ENCODE data around the gene OR51B2.
"Not testable (repeated sequence)": the region's sequence is repeated elsewhere in the genome, so short reads cannot be mapped to it uniquely, and the experiment has no call there.

The OR51B2 gene, protein sequence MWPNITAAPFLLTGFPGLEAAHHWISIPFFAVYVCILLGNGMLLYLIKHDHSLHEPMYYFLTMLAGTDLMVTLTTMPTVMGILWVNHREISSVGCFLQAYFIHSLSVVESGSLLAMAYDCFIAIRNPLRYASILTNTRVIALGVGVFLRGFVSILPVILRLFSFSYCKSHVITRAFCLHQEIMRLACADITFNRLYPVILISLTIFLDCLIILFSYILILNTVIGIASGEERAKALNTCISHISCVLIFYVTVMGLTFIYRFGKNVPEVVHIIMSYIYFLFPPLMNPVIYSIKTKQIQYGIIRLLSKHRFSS

GRCh38 chr11:5324197-5324596, at the start of gene OR51B2:
Gene OR51B2, minus strand, starts transcription at chr11:5324297. Its CDS starts 0 bp downstream, at chr11:5324297.
- TF ChIP-seq, protein P1, sequence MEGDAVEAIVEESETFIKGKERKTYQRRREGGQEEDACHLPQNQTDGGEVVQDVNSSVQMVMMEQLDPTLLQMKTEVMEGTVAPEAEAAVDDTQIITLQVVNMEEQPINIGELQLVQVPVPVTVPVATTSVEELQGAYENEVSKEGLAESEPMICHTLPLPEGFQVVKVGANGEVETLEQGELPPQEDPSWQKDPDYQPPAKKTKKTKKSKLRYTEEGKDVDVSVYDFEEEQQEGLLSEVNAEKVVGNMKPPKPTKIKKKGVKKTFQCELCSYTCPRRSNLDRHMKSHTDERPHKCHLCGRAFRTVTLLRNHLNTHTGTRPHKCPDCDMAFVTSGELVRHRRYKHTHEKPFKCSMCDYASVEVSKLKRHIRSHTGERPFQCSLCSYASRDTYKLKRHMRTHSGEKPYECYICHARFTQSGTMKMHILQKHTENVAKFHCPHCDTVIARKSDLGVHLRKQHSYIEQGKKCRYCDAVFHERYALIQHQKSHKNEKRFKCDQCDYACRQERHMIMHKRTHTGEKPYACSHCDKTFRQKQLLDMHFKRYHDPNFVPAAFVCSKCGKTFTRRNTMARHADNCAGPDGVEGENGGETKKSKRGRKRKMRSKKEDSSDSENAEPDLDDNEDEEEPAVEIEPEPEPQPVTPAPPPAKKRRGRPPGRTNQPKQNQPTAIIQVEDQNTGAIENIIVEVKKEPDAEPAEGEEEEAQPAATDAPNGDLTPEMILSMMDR (conservative IDR thresholded peaks at IDR 0.05) = no peak
- H3K27ac ChIP-seq = no peak within 1 kb of the TSS

GRCh38 chr11:5369789-5370188, 45.7 kb upstream of the OR51B2 start:
- no peak overlapping the region for H3K27ac ChIP-seq
- TF ChIP-seq, protein P1 (conservative IDR thresholded peaks at IDR 0.05) = no peak

- H3K27ac ChIP-seq = no peak overlapping the region
- TF ChIP-seq, protein P1 (conservative IDR thresholded peaks at IDR 0.05) = no peak
Observed at GRCh38 chr11:5368502-5369043, 44.5 kb upstream of the OR51B2 start.

DNA sequence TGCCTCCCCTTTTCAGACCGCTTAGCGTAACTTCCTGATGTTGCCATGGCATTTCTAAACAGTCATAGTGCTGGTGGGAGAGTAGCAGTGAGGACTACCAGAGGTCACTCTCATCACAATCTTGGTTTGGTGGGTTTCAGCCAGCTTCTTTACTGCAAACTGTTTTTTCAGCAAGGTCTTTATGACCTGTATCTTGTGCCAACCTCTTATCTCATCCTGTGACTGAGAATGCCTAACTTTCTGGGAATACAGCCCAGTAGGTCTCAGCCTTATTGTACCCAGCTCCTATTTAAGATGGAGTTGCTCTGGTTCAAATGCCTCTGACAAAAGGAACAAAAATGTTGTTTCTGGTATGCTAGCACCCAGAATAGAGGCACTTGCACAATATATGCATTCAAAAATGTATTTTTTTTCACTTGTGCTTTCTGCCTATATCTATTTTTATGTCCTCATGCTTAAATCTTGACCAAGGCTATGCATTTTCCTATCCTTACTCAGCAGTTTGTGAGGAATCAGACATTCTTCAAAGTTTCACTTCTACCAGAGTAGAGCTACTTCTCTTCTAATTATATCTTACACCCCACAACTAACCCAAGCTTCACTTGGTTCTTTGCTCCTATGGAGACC, 43.5 kb upstream of the OR51B2 start:
- H3K27ac ChIP-seq = no peak overlapping the region
- TF ChIP-seq, protein P1 (conservative IDR thresholded peaks at IDR 0.05) = no peak

- no peak overlapping the region for H3K27ac ChIP-seq
- TF ChIP-seq, protein P1 (conservative IDR thresholded peaks at IDR 0.05) = no peak
Observed at GRCh38 chr11:5366856-5367255, 42.8 kb upstream of the OR51B2 start.

- H3K27ac ChIP-seq = not testable (repeated sequence)
Observed at GRCh38 chr11:5366365-5366764, 42.3 kb upstream of the OR51B2 start.

DNA sequence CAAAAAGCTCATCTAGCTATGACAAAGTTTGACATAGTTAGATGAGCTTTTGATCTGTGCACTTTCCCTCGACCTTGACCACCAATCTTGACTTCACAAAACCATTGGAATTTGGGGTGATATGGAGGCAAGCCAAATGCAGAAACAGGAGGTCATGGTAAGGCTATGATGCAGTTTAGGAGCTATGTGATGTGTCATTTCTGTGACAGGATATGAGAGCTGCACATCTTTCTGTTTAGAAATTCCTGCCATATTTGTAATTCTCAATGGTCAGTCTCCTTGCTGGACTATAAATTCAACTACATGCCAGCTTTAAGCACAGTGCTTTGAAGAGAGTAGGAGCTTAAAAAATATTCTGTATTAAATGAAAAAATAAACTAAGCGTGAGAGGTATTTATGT, 40.1 kb upstream of the OR51B2 start:
- TF ChIP-seq, protein P1 (conservative IDR thresholded peaks at IDR 0.05) = no peak

GRCh38 chr11:5363679-5364078, 39.6 kb upstream of the OR51B2 start:
- TF ChIP-seq, protein P1 (conservative IDR thresholded peaks at IDR 0.05) = no peak
- H3K27ac ChIP-seq = no peak overlapping the region

More for the DNA sequence above, 40.1 kb upstream of the OR51B2 start:
- H3K27ac ChIP-seq = no peak overlapping the region

Data from VCaP (cell line).